ENCODE results near the gene TANC1. TPM values are rescaled to one million over a fixed set of nuclear protein-coding genes. Genes with fewer than 3 reads are reported as not detected.

The TANC1 gene
- total RNA-seq, 1 experiment from 2014 or later, result 19.3 TPM

DNA sequence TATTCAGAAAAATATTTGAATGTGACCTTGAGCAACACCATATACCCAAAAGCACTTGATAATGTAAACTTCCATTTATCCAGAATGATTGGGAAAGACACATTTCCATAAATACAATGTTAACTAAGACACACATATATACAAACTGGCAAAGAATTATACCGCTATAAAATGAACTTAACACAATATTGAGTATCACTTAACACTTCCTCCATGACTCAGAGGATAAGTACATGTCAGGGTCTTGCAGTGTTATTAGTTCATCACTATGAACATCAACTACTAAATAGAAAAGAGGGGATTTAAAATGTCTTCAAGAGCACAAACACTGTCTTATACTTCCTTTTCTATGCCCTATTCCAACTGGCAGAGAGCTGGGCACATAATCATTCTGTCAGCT, 299.5 kb downstream of the TANC1 start:
- no peak for DNase-seq (ENCODE audit: low read depth)

DNA sequence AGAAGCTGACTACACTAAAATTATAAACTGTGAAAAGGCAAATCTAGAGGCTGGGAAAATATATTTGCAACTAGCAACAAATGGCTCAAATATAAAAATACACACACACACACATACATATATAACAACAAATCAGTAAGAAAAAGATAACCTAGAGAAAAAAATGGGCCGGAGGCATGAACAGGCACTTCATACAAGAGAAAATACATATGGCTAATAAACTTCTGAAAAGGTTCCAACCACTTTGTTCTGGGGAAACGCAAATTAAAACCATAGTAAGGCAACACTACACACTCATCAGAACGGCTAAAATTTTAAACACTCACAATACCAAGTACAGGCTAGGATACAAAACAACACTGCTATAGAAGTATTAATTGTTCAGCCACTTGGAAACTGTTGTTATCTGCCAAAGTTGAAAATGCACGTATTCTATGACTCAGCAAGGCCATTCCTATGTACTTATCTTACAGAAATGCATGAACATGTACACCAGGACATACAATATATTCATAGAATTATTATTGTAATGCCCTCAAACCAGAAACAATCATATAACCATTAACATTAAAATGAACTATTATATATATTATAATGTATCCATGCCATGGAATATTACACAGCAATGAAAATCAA, 302.4 kb downstream of the TANC1 start:
- DNase-seq (ENCODE audit: low read depth), result no peak

DNA sequence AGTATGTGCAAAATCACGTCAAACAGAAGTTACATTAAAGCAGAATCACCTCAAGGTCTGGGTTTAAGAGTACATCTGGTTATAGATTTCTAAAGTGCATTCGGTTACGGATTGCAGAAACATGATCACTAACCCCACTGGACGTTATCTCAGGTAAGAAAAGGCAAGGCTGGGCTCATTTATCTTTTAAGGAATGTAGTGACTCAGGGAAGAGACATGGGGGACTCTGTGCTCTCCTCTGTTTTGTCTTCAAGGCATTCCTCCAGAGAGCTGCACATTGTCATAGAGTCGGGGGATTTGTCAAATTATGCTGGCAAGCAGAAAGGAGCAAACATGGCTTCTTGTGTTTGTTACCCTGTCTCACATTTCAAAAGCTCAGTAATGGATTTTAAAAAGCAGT, 303.7 kb downstream of the TANC1 start:
- DNase-seq (ENCODE audit: low read depth), result no peak

DNA sequence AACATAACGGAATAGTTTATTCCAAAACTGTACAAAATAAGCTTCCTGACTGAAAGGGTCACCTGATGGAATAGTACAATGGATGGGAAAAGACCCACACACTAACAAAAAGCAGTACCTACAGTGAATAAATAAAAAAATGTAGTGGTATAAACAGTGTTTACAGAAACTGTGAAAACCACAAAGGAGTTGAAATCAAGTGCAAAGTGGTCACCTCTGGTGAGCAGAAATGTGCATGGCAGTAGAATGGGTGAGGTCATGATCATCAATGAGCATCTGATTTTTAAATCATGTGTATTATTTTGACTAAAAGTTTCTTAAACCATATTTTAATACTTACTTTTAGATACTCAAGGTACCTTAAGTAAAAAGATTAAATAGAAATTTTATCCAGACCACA, 306.7 kb downstream of the TANC1 start:
- DNase-seq (ENCODE audit: low read depth), result no peak

DNA sequence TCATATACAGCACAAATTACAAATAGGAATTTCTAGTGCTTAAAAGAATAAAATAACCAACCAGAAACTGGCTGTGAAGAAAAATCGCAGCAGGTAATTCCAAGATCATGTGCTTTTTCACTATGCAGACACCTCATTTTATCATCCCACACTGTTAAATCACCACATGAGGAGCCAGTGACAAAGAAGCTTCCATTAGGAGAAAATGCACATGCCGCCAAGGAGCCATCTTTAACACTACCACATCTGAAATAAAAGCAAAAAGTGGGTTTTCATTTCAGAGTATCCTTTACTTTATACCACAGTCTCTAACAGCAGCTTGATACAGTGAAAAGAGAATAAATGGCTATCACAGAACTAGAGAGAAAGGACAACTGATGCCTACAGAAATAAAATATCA, 311.3 kb downstream of the TANC1 start:
- DNase-seq (ENCODE audit: low read depth), result no peak

DNA sequence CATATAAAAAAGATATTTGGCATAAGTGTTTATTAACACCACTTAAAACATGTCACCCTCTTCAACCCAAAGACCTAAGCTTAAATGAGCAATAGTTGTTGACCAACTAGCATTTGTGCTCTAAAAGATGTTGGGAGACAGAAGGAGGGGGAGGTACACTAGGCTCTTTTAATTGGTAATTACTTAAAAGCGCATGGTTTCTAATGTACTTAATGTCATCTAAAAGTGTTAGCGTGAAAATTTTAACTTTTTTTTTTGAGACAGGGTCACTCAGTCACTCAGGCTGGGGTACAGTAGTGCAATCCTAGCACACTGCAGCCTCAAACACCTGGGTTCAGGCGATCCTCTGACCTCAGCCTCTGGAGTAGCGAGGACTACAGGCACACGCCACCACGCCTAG, 312.6 kb downstream of the TANC1 start:
- no peak for DNase-seq (ENCODE audit: low read depth)

Other genes starting within 250 kb of the TANC1 start
- not detected in 2 replicates for gene DAPL1, start 173.3 kb upstream of the TANC1 start, total RNA-seq (2014; rRNA removed; shearing (Covaris generic))